CD4-positive, alpha-beta T cell (primary cell): ENCODE measurements around the gene RTN4RL1. TPM values are rescaled to one million over a fixed set of nuclear protein-coding genes. Genes with fewer than 3 reads are reported as not detected.
"Not testable (repeated sequence)": the region's sequence is repeated elsewhere in the genome, so short reads cannot be mapped to it uniquely, and the experiment has no call there.

Experiments used
- ATAC-seq: fragments of 200-7000 bp; cut with Tn5 transposase; one replicate; pipeline ENCODE4 v1.10.0; 2022; ENCODE audit warnings: mild to moderate bottlenecking; ENCODE audit not compliant: poor library complexity
- CTCF ChIA-PET: fragments of 350-600 bp; sonication (Branson Sonifier 250); formaldehyde crosslinking; loops from one replicate; lab custom pipeline; 2021; ENCODE audit warnings: antibody characterized with exemption, inconsistent platforms; lab: Charles Lee
- POLR2A ChIA-PET: fragments of 350-600 bp; sonication (Branson Sonifier 250); formaldehyde crosslinking; loops from one replicate; lab custom pipeline; 2021; ENCODE audit warnings: antibody characterized with exemption, inconsistent platforms; lab: Charles Lee
- DNase-seq, 14 experiments: peaks; one replicate each; pipeline ENCODE4 v3.0.0-alpha.2; 2013 to 2020; ENCODE audit warnings: mixed read lengths in 2 of 14
- H3K27ac ChIP-seq, 2 donors: one replicate each; pipeline versions ENCODE4 v1.5.1 to v1.7.0; 2013; ENCODE audit warnings: low read length in 2 of 2, low read depth in 1 of 2, mild to moderate bottlenecking in 1 of 2
- H3K27me3 ChIP-seq, 2 experiments: 1 replicate in 1 of 2; 2 replicates in 1 of 2; pipeline versions ENCODE4 v1.6.1 to v1.7.0; 2013; ENCODE audit warnings: low read length in 2 of 2, control low read depth in 1 of 2, mild to moderate bottlenecking in 1 of 2, moderate library complexity in 1 of 2; ENCODE audit not compliant: insufficient read depth in 2 of 2, control insufficient read depth in 1 of 2
- H3K36me3 ChIP-seq: one replicate; pipeline ENCODE4 v1.6.1; 2013; ENCODE audit warnings: low read length, control low read depth; ENCODE audit not compliant: insufficient read depth
- H3K4me1 ChIP-seq: one replicate; pipeline ENCODE4 v1.6.1; 2013; ENCODE audit warnings: low read length, control low read depth; ENCODE audit not compliant: insufficient read depth
- H3K4me3 ChIP-seq: one replicate; pipeline ENCODE4 v1.5.1; 2013; ENCODE audit warnings: mild to moderate bottlenecking, low read length, moderate library complexity
- H3K9me3 ChIP-seq, 2 experiments: 1 replicate in 1 of 2; 2 replicates in 1 of 2; pipeline versions ENCODE4 v1.6.1 to v1.7.0; 2013; ENCODE audit warnings: low read length in 2 of 2, mild to moderate bottlenecking in 2 of 2, control low read depth in 1 of 2, moderate library complexity in 1 of 2; ENCODE audit not compliant: control insufficient read depth in 1 of 2, insufficient read depth in 1 of 2
- H3K27ac Mint-ChIP-seq: one replicate; pipeline ENCODE4 v1.8.0; 2020; ENCODE audit warnings: mixed read lengths
- H3K27me3 Mint-ChIP-seq: one replicate; pipeline ENCODE4 v1.8.0; 2021; ENCODE audit warnings: mixed read lengths
- H3K36me3 Mint-ChIP-seq: one replicate; pipeline ENCODE4 v1.8.0; 2021; ENCODE audit warnings: low read depth, mixed read lengths
- H3K4me1 Mint-ChIP-seq: one replicate; pipeline ENCODE4 v1.8.0; 2021; ENCODE audit warnings: low read depth, mixed read lengths
- H3K4me3 Mint-ChIP-seq: one replicate; pipeline ENCODE4 v1.8.0; 2020; ENCODE audit warnings: mild to moderate bottlenecking, mixed read lengths
- H3K9me3 Mint-ChIP-seq: one replicate; pipeline ENCODE4 v1.8.0; 2020; ENCODE audit warnings: mixed read lengths
- intact Hi-C, 2 experiments: fragments of 100-400 bp; cut with DNase I in 1 of 2; cut with micrococcal nuclease in 1 of 2; formaldehyde crosslinking; loops; one replicate each; pipeline versions ENCODE4 v1.15.1 to v1.9.0; 2023 to 2025; cut with DNase I, micrococcal nuclease
- total RNA-seq, 174 experiments: library from RNA in 2 of 174; stranded (reverse) in 2 of 174; gene quantifications; one replicate each; pipeline ENCODE4 v1.2.3 and lab custom pipeline; 2021 to 2026
- TF ChIP-seq, protein P1 (sequence below): fragments of 200-600 bp; IDR thresholded peaks from one replicate; pipeline ENCODE4 v1.8.0; 2022; ENCODE audit warnings: antibody characterized with exemption, mild to moderate bottlenecking

RTN4RL1 gene
- total RNA-seq, 2 experiments from 2014 or later = 0.06 to 0.11 TPM

GRCh38 chr17:2013994-2014317, 11.2 kb downstream of the RTN4RL1 start:
- intact Hi-C loops = no loop called here
- CTCF ChIA-PET = no interaction called here
- H3K27me3 Mint-ChIP-seq = peaks cover 27% of the 10 kb centered on the region
- H3K9me3 Mint-ChIP-seq = no peaks in the 10 kb centered on the region
- H3K36me3 Mint-ChIP-seq = no peaks in the 10 kb centered on the region
- POLR2A ChIA-PET = no interaction called here
- H3K4me1 Mint-ChIP-seq = no peaks in the 10 kb centered on the region
- DNase-seq (no peak), ATAC-seq (no peak)
- H3K27ac Mint-ChIP-seq = no peak overlapping the region
- H3K4me3 Mint-ChIP-seq = no peak overlapping the region
- H3K9me3 ChIP-seq = no peaks in the 10 kb centered on the region
- no peaks in the 10 kb centered on the region for H3K36me3 ChIP-seq
- peaks cover 0 to 15% of the 10 kb centered on the region in 2 experiments for H3K27me3 ChIP-seq
- H3K4me1 ChIP-seq = no peaks in the 10 kb centered on the region
- H3K4me3 ChIP-seq = no peak overlapping the region
- TF ChIP-seq, protein P1, sequence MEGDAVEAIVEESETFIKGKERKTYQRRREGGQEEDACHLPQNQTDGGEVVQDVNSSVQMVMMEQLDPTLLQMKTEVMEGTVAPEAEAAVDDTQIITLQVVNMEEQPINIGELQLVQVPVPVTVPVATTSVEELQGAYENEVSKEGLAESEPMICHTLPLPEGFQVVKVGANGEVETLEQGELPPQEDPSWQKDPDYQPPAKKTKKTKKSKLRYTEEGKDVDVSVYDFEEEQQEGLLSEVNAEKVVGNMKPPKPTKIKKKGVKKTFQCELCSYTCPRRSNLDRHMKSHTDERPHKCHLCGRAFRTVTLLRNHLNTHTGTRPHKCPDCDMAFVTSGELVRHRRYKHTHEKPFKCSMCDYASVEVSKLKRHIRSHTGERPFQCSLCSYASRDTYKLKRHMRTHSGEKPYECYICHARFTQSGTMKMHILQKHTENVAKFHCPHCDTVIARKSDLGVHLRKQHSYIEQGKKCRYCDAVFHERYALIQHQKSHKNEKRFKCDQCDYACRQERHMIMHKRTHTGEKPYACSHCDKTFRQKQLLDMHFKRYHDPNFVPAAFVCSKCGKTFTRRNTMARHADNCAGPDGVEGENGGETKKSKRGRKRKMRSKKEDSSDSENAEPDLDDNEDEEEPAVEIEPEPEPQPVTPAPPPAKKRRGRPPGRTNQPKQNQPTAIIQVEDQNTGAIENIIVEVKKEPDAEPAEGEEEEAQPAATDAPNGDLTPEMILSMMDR = no peak
- no peak overlapping the region for H3K27ac ChIP-seq

DNA sequence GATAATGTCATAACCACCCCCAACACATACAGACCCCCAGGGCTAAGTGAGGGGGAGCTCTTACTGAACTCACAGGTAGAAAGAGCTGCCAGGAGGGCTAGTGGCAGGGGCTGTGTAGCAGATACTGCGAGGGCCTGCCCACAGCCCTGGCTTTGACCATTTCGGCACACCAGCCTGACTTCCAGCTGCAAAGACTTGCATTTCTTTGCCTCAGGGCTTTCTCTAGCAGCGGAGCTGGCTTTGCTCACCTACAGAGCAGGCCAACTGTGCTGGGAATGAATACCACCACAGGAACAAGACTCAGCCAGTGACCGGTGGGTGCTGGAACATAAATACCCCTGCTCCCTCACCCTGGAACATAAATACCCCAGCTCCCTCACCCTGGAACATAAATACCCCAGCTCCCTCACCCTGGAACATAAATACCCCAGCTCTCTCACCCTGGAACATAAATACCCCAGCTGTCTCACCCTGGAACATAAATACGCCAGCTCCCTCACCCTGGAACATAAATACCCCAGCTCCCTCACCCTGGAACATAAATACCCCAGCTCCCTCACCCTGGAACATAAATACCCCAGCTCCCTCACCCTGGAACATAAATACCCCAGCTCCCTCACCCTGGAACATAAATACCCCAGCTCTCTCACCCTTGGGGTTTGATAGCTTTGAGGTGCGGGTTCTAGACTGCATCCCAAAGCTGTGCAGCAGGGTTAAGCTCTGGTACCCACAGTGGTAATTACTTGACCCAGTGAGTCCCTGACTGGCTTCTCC, 11.7 kb downstream of the RTN4RL1 start:
- H3K9me3 Mint-ChIP-seq, intact Hi-C loops, H3K27ac ChIP-seq, CTCF ChIA-PET, H3K9me3 ChIP-seq, H3K4me1 Mint-ChIP-seq, H3K4me3 Mint-ChIP-seq, H3K4me3 ChIP-seq, H3K36me3 Mint-ChIP-seq, H3K36me3 ChIP-seq, ATAC-seq, H3K4me1 ChIP-seq, H3K27ac Mint-ChIP-seq, DNase-seq, POLR2A ChIA-PET: not testable (repeated sequence)
- peaks cover 0 to 14% of the 10 kb centered on the region in 2 experiments for H3K27me3 ChIP-seq
- peaks cover 26% of the 10 kb centered on the region for H3K27me3 Mint-ChIP-seq

DNA sequence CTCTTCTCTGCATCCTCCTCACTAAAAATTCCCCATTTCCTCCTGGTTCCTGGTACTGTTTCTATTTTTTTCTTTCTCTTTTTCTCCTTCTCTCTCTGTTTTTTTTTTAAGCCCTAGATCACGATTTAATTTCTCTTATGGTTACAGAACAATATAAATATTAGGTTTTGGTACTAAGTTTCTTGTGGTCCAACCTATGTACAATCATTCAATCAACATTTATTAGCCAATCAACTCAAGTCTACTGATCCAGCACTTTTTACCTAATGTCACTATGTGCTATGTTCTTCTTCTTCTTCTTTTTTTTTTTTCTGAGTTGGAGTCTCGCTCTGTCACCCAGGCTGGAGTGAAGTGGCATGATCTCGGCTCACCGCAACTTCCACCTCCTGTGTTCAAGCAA, 12.6 kb downstream of the RTN4RL1 start:
- Histone ChIP-seq H3K4me3 (no peak overlapping the region), H3K9me3 (no peaks in the 10 kb centered on the region), H3K27me3 (peaks cover 0 to 10% of the 10 kb centered on the region in 2 experiments), H3K4me1 (no peaks in the 10 kb centered on the region), H3K27ac (no peak overlapping the region), H3K36me3 (no peaks in the 10 kb centered on the region)
- no peaks in the 10 kb centered on the region for H3K4me1 Mint-ChIP-seq
- H3K36me3 Mint-ChIP-seq = no peaks in the 10 kb centered on the region
- DNase-seq (no peak), ATAC-seq (no peak)
- peaks cover 26% of the 10 kb centered on the region for H3K27me3 Mint-ChIP-seq
- no peak overlapping the region for H3K27ac Mint-ChIP-seq
- POLR2A ChIA-PET = no interaction called here
- CTCF ChIA-PET = no interaction called here
- H3K4me3 Mint-ChIP-seq = no peak overlapping the region
- intact Hi-C loops = no loop called here
- H3K9me3 Mint-ChIP-seq = no peaks in the 10 kb centered on the region
- TF ChIP-seq, protein P1 = no peak
